ENCODE measurements around the gene KCTD10.

GRCh38 chr12:109500406-109501185 lies 23.5 kb upstream of the KCTD10 start:
- TF ChIP-seq EP300 (IDR thresholded peaks at IDR 0.05) (no peak), NR3C1 (IDR thresholded peaks at IDR 0.05) (no peak)
- TF ChIP-seq, protein P1, sequence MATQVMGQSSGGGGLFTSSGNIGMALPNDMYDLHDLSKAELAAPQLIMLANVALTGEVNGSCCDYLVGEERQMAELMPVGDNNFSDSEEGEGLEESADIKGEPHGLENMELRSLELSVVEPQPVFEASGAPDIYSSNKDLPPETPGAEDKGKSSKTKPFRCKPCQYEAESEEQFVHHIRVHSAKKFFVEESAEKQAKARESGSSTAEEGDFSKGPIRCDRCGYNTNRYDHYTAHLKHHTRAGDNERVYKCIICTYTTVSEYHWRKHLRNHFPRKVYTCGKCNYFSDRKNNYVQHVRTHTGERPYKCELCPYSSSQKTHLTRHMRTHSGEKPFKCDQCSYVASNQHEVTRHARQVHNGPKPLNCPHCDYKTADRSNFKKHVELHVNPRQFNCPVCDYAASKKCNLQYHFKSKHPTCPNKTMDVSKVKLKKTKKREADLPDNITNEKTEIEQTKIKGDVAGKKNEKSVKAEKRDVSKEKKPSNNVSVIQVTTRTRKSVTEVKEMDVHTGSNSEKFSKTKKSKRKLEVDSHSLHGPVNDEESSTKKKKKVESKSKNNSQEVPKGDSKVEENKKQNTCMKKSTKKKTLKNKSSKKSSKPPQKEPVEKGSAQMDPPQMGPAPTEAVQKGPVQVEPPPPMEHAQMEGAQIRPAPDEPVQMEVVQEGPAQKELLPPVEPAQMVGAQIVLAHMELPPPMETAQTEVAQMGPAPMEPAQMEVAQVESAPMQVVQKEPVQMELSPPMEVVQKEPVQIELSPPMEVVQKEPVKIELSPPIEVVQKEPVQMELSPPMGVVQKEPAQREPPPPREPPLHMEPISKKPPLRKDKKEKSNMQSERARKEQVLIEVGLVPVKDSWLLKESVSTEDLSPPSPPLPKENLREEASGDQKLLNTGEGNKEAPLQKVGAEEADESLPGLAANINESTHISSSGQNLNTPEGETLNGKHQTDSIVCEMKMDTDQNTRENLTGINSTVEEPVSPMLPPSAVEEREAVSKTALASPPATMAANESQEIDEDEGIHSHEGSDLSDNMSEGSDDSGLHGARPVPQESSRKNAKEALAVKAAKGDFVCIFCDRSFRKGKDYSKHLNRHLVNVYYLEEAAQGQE (IDR thresholded peaks at IDR 0.05): no peak

All from A549 (cell line).